Measurements from ENCODE around the gene PHLDB2. TPM values are rescaled to one million over a fixed set of nuclear protein-coding genes. Genes with fewer than 3 reads are reported as not detected.

The PHLDB2 gene
- total and polyA plus RNA-seq, 2 of the 13 experiments (the other 11 are each of a cell fraction or from before 2014, with no cell fraction given) = 8.4 to 23.6 TPM

DNA sequence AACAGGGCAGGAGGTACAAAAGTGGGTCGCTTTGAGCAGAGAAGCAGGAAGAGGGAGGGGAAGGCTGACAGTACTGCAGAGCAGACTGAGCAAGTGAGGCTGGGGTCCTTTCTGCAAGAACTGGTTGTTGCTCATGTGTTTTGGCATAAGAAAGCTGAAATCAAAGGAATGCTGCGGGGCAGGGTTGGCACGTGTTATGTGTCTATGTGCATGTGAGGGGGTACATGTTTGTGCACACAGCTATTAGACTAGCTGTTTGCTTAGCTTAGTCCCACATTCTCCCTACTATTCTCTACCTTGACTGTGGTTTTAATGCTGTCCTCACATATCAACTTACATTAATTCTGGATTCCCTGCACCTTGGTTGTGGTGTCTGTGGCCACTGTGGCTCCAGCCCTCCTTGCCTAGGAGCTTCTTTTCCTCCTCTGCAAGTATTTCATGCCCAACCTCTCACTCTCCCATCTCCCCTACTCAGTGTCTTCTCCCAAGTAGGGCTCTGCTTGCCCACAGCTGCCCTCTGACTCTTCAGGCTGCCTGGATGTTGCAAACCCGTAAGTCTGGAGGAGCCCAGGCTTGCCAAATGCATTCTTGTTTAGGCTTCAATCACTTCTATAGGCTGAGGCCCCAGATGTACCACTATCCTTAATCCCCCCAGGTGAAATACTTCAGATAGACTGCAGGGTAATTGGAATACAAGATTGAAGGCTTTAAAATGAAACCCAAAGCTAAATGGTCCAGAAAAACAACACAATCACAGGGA lies 144.4 kb downstream of the PHLDB2 start:
- CTCF ChIA-PET (ENCODE audit: low intra/inter-chr PET ratio, low total read pairs) = no interaction called here
- peaks cover 30% of the 10 kb centered on the region for H3K4me1 ChIP-seq (ENCODE audit: insufficient read depth, low read length)
- BruUV-seq (replicated peaks) = no TSS peak

DNA sequence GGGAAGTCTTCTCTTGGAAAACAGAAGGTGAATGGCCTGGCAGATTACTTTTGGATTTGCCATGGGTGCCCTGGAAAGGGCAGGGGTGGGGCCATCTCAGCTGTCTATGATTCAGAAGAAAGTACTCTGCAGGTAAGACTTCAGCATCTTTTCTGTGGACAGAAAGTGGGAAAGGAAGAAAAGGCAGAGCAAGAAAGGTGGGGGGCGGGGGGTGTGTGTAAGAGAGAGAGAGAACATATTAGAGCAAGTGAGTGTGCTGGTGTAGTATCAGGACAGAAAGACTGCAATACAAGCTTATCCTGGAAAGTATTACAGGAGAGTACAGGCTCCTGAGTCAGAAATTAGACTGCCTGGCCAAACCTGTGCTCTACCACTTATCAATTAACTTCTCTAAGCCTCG lies 145.1 kb downstream of the PHLDB2 start:
- no peaks in the 10 kb centered on the region for H4K20me1 ChIP-seq (ENCODE audit: insufficient read depth, low read length)
- H3K4me1 ChIP-seq (ENCODE audit: insufficient read depth, low read length) = peaks cover 30% of the 10 kb centered on the region
- intact Hi-C loops (cut with micrococcal nuclease; ENCODE audit: unreplicated experiment) (no loop called here), in situ Hi-C loops (cut with HindIII; ENCODE audit: extremely low pct_ligation_motif_present, low pct_unique_long_range_greater_than_20kb) (no loop called here)
- ChIA-PET CTCF (ENCODE audit: low intra/inter-chr PET ratio, low total read pairs) (no interaction called here), POLR2A (no interaction called here)
- ATAC-seq = no peak
- H3K9ac ChIP-seq (ENCODE audit: insufficient read depth, low read depth, low read length) = no peak overlapping the region
- no peak overlapping the region for H3K4me3 ChIP-seq (replicated peaks in 1 of 3; ENCODE audit: insufficient read depth in 1 of 3, low read depth in 2 of 3, low read length in 3 of 3)
- BruUV-seq (replicated peaks) = no TSS peak
- no peak overlapping the region for H3K27ac ChIP-seq (ENCODE audit: extremely low read length, insufficient read depth, low read length)
- H3K4me2 ChIP-seq (ENCODE audit: low read depth, low read length) = no peak overlapping the region
- WGBS (ENCODE audit: low lambda C conversion rate) = 11% methylated on average over 2 of the region's 2 CpGs
- DNase-seq (ENCODE audit: low spot score) = no peak
- H3K27me3 ChIP-seq (ENCODE audit: control insufficient read depth in 1 of 2, insufficient read depth in 2 of 2, low read length in 2 of 2) = peaks cover 2 to 14% of the 10 kb centered on the region in 2 experiments; a peak in 4 of 5 replicates
- no peak for FAIRE-seq
- H2AFZ ChIP-seq (ENCODE audit: low read length) = no peak overlapping the region
- no peaks in the 10 kb centered on the region for H3K36me3 ChIP-seq (replicated peaks in 1 of 2; ENCODE audit: control insufficient read depth in 1 of 2, insufficient read depth in 2 of 2, low read length in 2 of 2)
- no peaks in the 10 kb centered on the region for H3K9me3 ChIP-seq (ENCODE audit: low read length)
- no peaks in the 10 kb centered on the region for H3K79me2 ChIP-seq (ENCODE audit: insufficient read depth, low read length)
- TF ChIP-seq ZNF550 (CRISPR knock-in tag; IDR thresholded peaks at IDR 0.05; ENCODE audit: borderline replicate concordance) = no peak
- TF ChIP-seq SOX6 (IDR thresholded peaks at IDR 0.05) = no peak
- no peak for TF ChIP-seq SOX6 (CRISPR knock-in tag; IDR thresholded peaks at IDR 0.05)
- TF ChIP-seq, protein P1, sequence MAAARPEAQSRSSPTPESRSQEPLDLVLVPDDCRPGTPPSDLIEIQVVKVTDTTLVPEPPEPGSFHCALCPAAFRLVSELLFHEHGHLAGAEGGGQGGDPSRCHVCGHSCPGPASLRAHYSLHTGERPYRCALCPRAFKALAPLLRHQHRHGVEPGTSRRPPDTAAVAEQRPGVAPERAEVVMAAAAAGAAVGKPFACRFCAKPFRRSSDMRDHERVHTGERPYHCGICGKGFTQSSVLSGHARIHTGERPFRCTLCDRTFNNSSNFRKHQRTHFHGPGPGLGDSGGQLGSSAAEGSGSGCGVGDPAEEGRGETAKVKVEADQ (CRISPR knock-in tag; IDR thresholded peaks at IDR 0.05; ENCODE audit: borderline replicate concordance) = no peak
- TF ChIP-seq ZNF143 (CRISPR knock-in tag; IDR thresholded peaks at IDR 0.05) = no peak
- no peak for TF ChIP-seq NR2F6 (IDR thresholded peaks at IDR 0.05)
- no peak for TF ChIP-seq NR2F6 (CRISPR knock-in tag; IDR thresholded peaks at IDR 0.05)
- TF ChIP-seq, protein P2, sequence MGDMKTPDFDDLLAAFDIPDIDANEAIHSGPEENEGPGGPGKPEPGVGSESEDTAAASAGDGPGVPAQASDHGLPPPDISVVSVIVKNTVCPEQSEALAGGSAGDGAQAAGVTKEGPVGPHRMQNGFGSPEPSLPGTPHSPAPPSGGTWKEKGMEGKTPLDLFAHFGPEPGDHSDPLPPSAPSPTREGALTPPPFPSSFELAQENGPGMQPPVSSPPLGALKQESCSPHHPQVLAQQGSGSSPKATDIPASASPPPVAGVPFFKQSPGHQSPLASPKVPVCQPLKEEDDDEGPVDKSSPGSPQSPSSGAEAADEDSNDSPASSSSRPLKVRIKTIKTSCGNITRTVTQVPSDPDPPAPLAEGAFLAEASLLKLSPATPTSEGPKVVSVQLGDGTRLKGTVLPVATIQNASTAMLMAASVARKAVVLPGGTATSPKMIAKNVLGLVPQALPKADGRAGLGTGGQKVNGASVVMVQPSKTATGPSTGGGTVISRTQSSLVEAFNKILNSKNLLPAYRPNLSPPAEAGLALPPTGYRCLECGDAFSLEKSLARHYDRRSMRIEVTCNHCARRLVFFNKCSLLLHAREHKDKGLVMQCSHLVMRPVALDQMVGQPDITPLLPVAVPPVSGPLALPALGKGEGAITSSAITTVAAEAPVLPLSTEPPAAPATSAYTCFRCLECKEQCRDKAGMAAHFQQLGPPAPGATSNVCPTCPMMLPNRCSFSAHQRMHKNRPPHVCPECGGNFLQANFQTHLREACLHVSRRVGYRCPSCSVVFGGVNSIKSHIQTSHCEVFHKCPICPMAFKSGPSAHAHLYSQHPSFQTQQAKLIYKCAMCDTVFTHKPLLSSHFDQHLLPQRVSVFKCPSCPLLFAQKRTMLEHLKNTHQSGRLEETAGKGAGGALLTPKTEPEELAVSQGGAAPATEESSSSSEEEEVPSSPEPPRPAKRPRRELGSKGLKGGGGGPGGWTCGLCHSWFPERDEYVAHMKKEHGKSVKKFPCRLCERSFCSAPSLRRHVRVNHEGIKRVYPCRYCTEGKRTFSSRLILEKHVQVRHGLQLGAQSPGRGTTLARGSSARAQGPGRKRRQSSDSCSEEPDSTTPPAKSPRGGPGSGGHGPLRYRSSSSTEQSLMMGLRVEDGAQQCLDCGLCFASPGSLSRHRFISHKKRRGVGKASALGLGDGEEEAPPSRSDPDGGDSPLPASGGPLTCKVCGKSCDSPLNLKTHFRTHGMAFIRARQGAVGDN (CRISPR knock-in tag; IDR thresholded peaks at IDR 0.05) = no peak
- no peak for TF ChIP-seq ZMYM2 (CRISPR knock-in tag; IDR thresholded peaks at IDR 0.05)
- no peak for TF ChIP-seq HES4 (CRISPR knock-in tag; IDR thresholded peaks at IDR 0.05; ENCODE audit: borderline replicate concordance)

More for the DNA sequence above, 144.4 kb downstream of the PHLDB2 start:
- 55% methylated on average over 4 of the region's 4 CpGs for WGBS (ENCODE audit: low lambda C conversion rate)
- H3K4me3 ChIP-seq (replicated peaks in 1 of 3; ENCODE audit: insufficient read depth in 1 of 3, low read depth in 2 of 3, low read length in 3 of 3) = no peak overlapping the region
- no peaks in the 10 kb centered on the region for H4K20me1 ChIP-seq (ENCODE audit: insufficient read depth, low read length)
- no peak overlapping the region for H3K4me2 ChIP-seq (ENCODE audit: low read depth, low read length)
- intact Hi-C loops (cut with micrococcal nuclease; ENCODE audit: unreplicated experiment) = no loop called here
- TF ChIP-seq, protein P3, sequence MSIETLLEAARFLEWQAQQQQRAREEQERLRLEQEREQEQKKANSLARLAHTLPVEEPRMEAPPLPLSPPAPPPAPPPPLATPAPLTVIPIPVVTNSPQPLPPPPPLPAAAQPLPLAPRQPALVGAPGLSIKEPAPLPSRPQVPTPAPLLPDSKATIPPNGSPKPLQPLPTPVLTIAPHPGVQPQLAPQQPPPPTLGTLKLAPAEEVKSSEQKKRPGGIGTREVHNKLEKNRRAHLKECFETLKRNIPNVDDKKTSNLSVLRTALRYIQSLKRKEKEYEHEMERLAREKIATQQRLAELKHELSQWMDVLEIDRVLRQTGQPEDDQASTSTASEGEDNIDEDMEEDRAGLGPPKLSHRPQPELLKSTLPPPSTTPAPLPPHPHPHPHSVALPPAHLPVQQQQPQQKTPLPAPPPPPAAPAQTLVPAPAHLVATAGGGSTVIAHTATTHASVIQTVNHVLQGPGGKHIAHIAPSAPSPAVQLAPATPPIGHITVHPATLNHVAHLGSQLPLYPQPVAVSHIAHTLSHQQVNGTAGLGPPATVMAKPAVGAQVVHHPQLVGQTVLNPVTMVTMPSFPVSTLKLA (IDR thresholded peaks at IDR 0.05) = peak; percentile 79
- no peak for TF ChIP-seq PAWR (CRISPR knock-in tag; IDR thresholded peaks at IDR 0.05; ENCODE audit: borderline replicate concordance)
- POLR2A ChIA-PET = interaction anchor here (0.9 kb wide), 1 partner anchor 10 kb away, joined by 3 read pairs; no protein-coding TSS in a partner anchor
- H3K27ac ChIP-seq (ENCODE audit: extremely low read length, insufficient read depth, low read length) = no peak overlapping the region
- no peak for DNase-seq (ENCODE audit: low spot score)
- in situ Hi-C loops (cut with HindIII; ENCODE audit: extremely low pct_ligation_motif_present, low pct_unique_long_range_greater_than_20kb) = no loop called here
- no peak for FAIRE-seq
- no peaks in the 10 kb centered on the region for H3K9me3 ChIP-seq (ENCODE audit: low read length)
- H3K36me3 ChIP-seq (replicated peaks in 1 of 2; ENCODE audit: control insufficient read depth in 1 of 2, insufficient read depth in 2 of 2, low read length in 2 of 2) = no peaks in the 10 kb centered on the region
- ATAC-seq = no peak
- no peak overlapping the region for H2AFZ ChIP-seq (ENCODE audit: low read length)
- no peaks in the 10 kb centered on the region for H3K79me2 ChIP-seq (ENCODE audit: insufficient read depth, low read length)
- H3K27me3 ChIP-seq (ENCODE audit: control insufficient read depth in 1 of 2, insufficient read depth in 2 of 2, low read length in 2 of 2) = peaks cover 4 to 21% of the 10 kb centered on the region in 2 experiments
- no peak overlapping the region for H3K9ac ChIP-seq (ENCODE audit: insufficient read depth, low read depth, low read length)
